CD4-positive, alpha-beta T cell treated with Interleukin-6 at 100 ng/mL for 8 hours (primary cell): ENCODE measurements around the gene KCND3.

Experiments
- DNase-seq: peaks from one replicate; pipeline ENCODE4 v3.0.0-alpha.2; 2020; ENCODE audit warnings: mixed read lengths, low spot score

The KCND3 gene

GRCh38 chr1:111882986-111883560, 106.4 kb downstream of the KCND3 start:
- DNase-seq, result no peak

GRCh38 chr1:111882559-111882958, 106.9 kb downstream of the KCND3 start:
- DNase-seq, result no peak

GRCh38 chr1:111880881-111881837, 108.3 kb downstream of the KCND3 start:
- no peak for DNase-seq

GRCh38 chr1:111879081-111879480, 110.4 kb downstream of the KCND3 start:
- DNase-seq, result no peak

- DNase-seq, result no peak
Observed at GRCh38 chr1:111878649-111879048, 110.8 kb downstream of the KCND3 start.

GRCh38 chr1:111878091-111878490, 111.4 kb downstream of the KCND3 start:
- no peak for DNase-seq

GRCh38 chr1:111876631-111877030, 112.8 kb downstream of the KCND3 start:
- no peak for DNase-seq

- DNase-seq, result no peak
Observed at GRCh38 chr1:111875640-111876039, 113.8 kb downstream of the KCND3 start.

GRCh38 chr1:111873460-111874030, 115.9 kb downstream of the KCND3 start:
- no peak for DNase-seq

GRCh38 chr1:111870181-111870580, 119.3 kb downstream of the KCND3 start:
- DNase-seq, result no peak

- DNase-seq, result no peak
Observed at GRCh38 chr1:111867868-111868440, 121.5 kb downstream of the KCND3 start.

GRCh38 chr1:111864862-111865261, 124.6 kb downstream of the KCND3 start:
- DNase-seq, result no peak

GRCh38 chr1:111863401-111863800, 126.1 kb downstream of the KCND3 start:
- no peak for DNase-seq

GRCh38 chr1:111862599-111862998, 126.9 kb downstream of the KCND3 start:
- DNase-seq, result no peak

GRCh38 chr1:111861523-111861922, 127.9 kb downstream of the KCND3 start:
- DNase-seq, result no peak

GRCh38 chr1:111857194-111857651, 132.2 kb downstream of the KCND3 start:
- DNase-seq, result no peak

- no peak for DNase-seq
Observed at GRCh38 chr1:111856411-111857185, 132.9 kb downstream of the KCND3 start.

- no peak for DNase-seq
Observed at GRCh38 chr1:111855260-111855659, 134.2 kb downstream of the KCND3 start.

GRCh38 chr1:111852261-111852721, 137.2 kb downstream of the KCND3 start:
- no peak for DNase-seq

- DNase-seq, result no peak
Observed at GRCh38 chr1:111851552-111851951, 137.9 kb downstream of the KCND3 start.

- no peak for DNase-seq
Observed at GRCh38 chr1:111850109-111850508, 139.4 kb downstream of the KCND3 start.
